K562 (cell line): Measurements from ENCODE around the gene TTLL9. TPM values are rescaled to one million over a fixed set of nuclear protein-coding genes. Genes with fewer than 3 reads are reported as not detected.

Experiments
- ATAC-seq: fragments of 200-7000 bp; cut with Tn5 transposase; 3 replicates; pipeline ENCODE4 v1.9.1; 2020; ENCODE audit warnings: moderate library complexity
- BruUV-seq: library from RNA; stranded (reverse); fragments of 400-500 nt; replicated peaks from 2 replicates; lab custom pipeline; 2021; lab: Mats Ljungman, UMichigan
- CTCF ChIA-PET: fragments of 300-600 bp; formaldehyde crosslinking; extraction: SDS; loops from one replicate; lab custom pipeline; 2021; ENCODE audit warnings: low intra/inter-chr PET ratio; lab: Yijun Ruan, JAX
- POLR2A ChIA-PET: fragments of 300-600, 350-650 bp; sonication (Branson Sonifier 250); formaldehyde crosslinking; extraction: SDS; loops from one replicate; lab custom pipeline; 2021; ENCODE audit warnings: antibody characterized with exemption, inconsistent platforms; lab: Yijun Ruan, JAX
- DNase-seq, 4 experiments: peaks; one replicate each; pipeline versions ENCODE4 v3.0.0 to v3.0.0-alpha.2; 2011 to 2018; ENCODE audit warnings: low spot score in 3 of 4, mixed read lengths in 3 of 4; ENCODE audit errors: extremely low read depth in 1 of 4
- FAIRE-seq: peaks from 2 replicates; lab custom pipeline; 2011; peaks lifted over from hg19 to GRCh38; lab: Jason Lieb, UNC
- H2AFZ ChIP-seq: 2 replicates; pipeline ENCODE4 v1.6.0; 2011; ENCODE audit warnings: low read depth, low read length, control low read depth, inconsistent platforms
- H3K27ac ChIP-seq: fragments of 200-600 bp; 3 replicates; pipeline ENCODE4 v1.8.0; 2011; ENCODE audit warnings: low read depth, mild to moderate bottlenecking, control low read depth, inconsistent platforms, low read length, moderate library complexity, mixed read lengths; ENCODE audit errors: extremely low read depth
- H3K27me3 ChIP-seq, 2 experiments: fragments of 300-600 bp in 1 of 2; 2 replicates in 1 of 2; 3 replicates in 1 of 2; pipeline versions ENCODE4 v1.6.0 to v1.8.0; 2011; ENCODE audit warnings: inconsistent platforms in 2 of 2, low read length in 2 of 2, mild to moderate bottlenecking in 1 of 2, mixed read lengths in 1 of 2, moderate library complexity in 1 of 2; ENCODE audit not compliant: control insufficient read depth in 2 of 2, insufficient read depth in 2 of 2
- H3K36me3 ChIP-seq: fragments of 300-600 bp; 3 replicates; pipeline ENCODE4 v1.8.0; 2011; ENCODE audit warnings: mild to moderate bottlenecking, low read length, inconsistent platforms; ENCODE audit not compliant: control insufficient read depth, insufficient read depth
- H3K4me1 ChIP-seq, 2 experiments: fragments of 200-600 bp in 1 of 2; replicated peaks in 1 of 2; 2 replicates in 1 of 2; 3 replicates in 1 of 2; pipeline versions ENCODE4 v1.5.1 to v1.8.0; 2011; ENCODE audit warnings: inconsistent platforms in 2 of 2, low read length in 2 of 2, mild to moderate bottlenecking in 1 of 2, mixed read lengths in 1 of 2, moderate library complexity in 1 of 2; ENCODE audit not compliant: control insufficient read depth in 2 of 2, insufficient read depth in 2 of 2
- H3K4me2 ChIP-seq: 2 replicates; pipeline ENCODE4 v1.6.1; 2011; ENCODE audit warnings: low read length, control low read depth, inconsistent platforms, mixed read lengths; ENCODE audit not compliant: insufficient read depth
- H3K4me3 ChIP-seq: fragments of 200-600 bp; sonication (generic), shearing (Covaris generic); 2 replicates; pipeline ENCODE4 v1.5.1; 2016; ENCODE audit warnings: control low read depth, inconsistent platforms
- H3K79me2 ChIP-seq: fragments of 200-600 bp; 3 replicates; pipeline ENCODE4 v1.8.0; 2011; ENCODE audit warnings: low read length, inconsistent platforms; ENCODE audit not compliant: control insufficient read depth, insufficient read depth
- H3K9ac ChIP-seq, 2 experiments: 2 replicates each; pipeline versions ENCODE4 v1.6.0 to v1.6.1; 2011; ENCODE audit warnings: low read depth in 2 of 2, low read length in 2 of 2, control low read depth in 1 of 2, inconsistent platforms in 1 of 2, mild to moderate bottlenecking in 1 of 2, mixed read lengths in 1 of 2; ENCODE audit not compliant: insufficient read depth in 1 of 2
- H3K9me1 ChIP-seq: one replicate; pipeline ENCODE4 v1.6.0; 2011; ENCODE audit warnings: inconsistent platforms, mild to moderate bottlenecking, low read length, moderate library complexity; ENCODE audit not compliant: control insufficient read depth, insufficient read depth
- H3K9me3 ChIP-seq: replicated peaks from 2 replicates; pipeline ENCODE4 v1.5.1; 2011; ENCODE audit warnings: low read depth, low read length, inconsistent platforms; ENCODE audit not compliant: control insufficient read depth, insufficient read depth
- H4K20me1 ChIP-seq: replicated peaks from 2 replicates; pipeline ENCODE4 v1.6.1; 2011; ENCODE audit warnings: low read length, inconsistent platforms, mixed read lengths; ENCODE audit not compliant: control insufficient read depth, insufficient read depth
- HNRNPUL1 ChIP-seq: fragments of 200-400 bp; formaldehyde crosslinking; IDR thresholded peaks from 2 replicates; pipeline ENCODE4 v1.6.1; 2017; ENCODE audit warnings: low read length
- SNIP1 ChIP-seq: fragments of 450-650 bp; IDR thresholded peaks from 2 replicates; pipeline ENCODE4 v1.7.1; 2017; ENCODE audit warnings: low read depth, mild to moderate bottlenecking
- TCFL5 ChIP-seq: fragments of 250-450 bp; sonication (Bioruptor Pico); conservative IDR thresholded peaks from 2 replicates; pipeline ENCODE4 v1.6.1; 2021; ENCODE audit warnings: mild to moderate bottlenecking, moderate library complexity, matching md5 sums
- ZBTB33 ChIP-seq: sonication (generic); formaldehyde crosslinking; IDR thresholded peaks from 2 replicates; pipeline ENCODE4 v1.8.1; 2023; ENCODE audit warnings: mild to moderate bottlenecking, missing genetic modification reagents
- ZBTB40 ChIP-seq, 2 experiments: fragments of 450-650 bp in 1 of 2; sonication (generic) in 1 of 2; formaldehyde crosslinking in 1 of 2; IDR thresholded peaks; 2 replicates each; pipeline versions ENCODE4 v1.7.1 to v1.9.0; 2016 to 2022; ENCODE audit warnings: inconsistent platforms in 1 of 2, mild to moderate bottlenecking in 1 of 2, missing genetic modification reagents in 1 of 2
- ZNF518B ChIP-seq: fragments of 250-450 bp; sonication (Bioruptor Pico); IDR thresholded peaks from 2 replicates; pipeline ENCODE4 v1.5.0; 2021; ENCODE audit warnings: mild to moderate bottlenecking, moderate library complexity
- WGBS: fragments of 100-300 bp; shearing (Covaris generic); methylation state at CpG from one replicate; pipeline ENCODE4 v1.1.6; 2016; ENCODE audit warnings: low coverage, mixed read lengths; ENCODE audit not compliant: insufficient coverage; ENCODE audit errors: missing lambda C conversion rate; 5-methylcytosine and 5-hydroxymethylcytosine counted together
- in situ Hi-C: fragments of 300-500 bp; cut with MboI; formaldehyde crosslinking; loops from 4 replicates; pipeline ENCODE4 v1.15.0; 2018; ENCODE audit warnings: inconsistent platforms, mixed read lengths
- intact Hi-C: fragments of 100-400 bp; cut with micrococcal nuclease; formaldehyde crosslinking; loops from 2 replicates; pipeline ENCODE4 v1.14.2; 2022
- polyA plus RNA-seq, 8 experiments: library from polyadenylated mRNA; depleted of rRNA in 4 of 8; stranded (reverse) in 5 of 8; unstranded in 3 of 8; fragments of >200 nt; fragmentation: Nextera tagmentation in 2 of 8; fragmentation: Illumina TruSeq in 1 of 8; extraction: Ambion mirVana in 2 of 8; extraction: Trizol in 1 of 8; gene quantifications; 2 replicates each; pipeline versions ENCODE4 v1.2.1 to v1.2.3, GENCODE V29; 2011 to 2014; ENCODE audit warnings: inconsistent platforms in 1 of 8, missing spikeins in 1 of 8
- total RNA-seq, 7 experiments: library from RNA; depleted of rRNA in 6 of 7; stranded (reverse); fragments of >200 nt in 6 of 7; fragmentation: Illumina TruSeq in 2 of 7; extraction: Trizol in 2 of 7; gene quantifications; 2 replicates each; pipeline versions ENCODE4 v1.2.1 to v1.2.3, GENCODE V29; 2011 to 2021; ENCODE audit warnings: low replicate concordance in 1 of 7

The TTLL9 gene
- total and polyA plus RNA-seq, 9 of the 15 experiments (the other 6 are each of a cell fraction or from before 2014, with no cell fraction given) = 0.06 to 0.07 TPM; not detected in 7

GRCh38 chr20:31927627-31928159 is 57.3 kb downstream of the TTLL9 start:
- WGBS = 5% methylated on average over 8 of the region's 8 CpGs
- in situ Hi-C loops = no loop called here
- TF ChIP-seq ZNF518B (CRISPR knock-in tag) (no peak), ZBTB33 (CRISPR knock-in tag) (no peak), TCFL5 (CRISPR knock-in tag) (no peak), HNRNPUL1 (no peak), SNIP1 (no peak), ZBTB40 (IDR thresholded peaks at IDR 0.05) (no peak), ZBTB40 (CRISPR knock-in tag; IDR thresholded peaks at IDR 0.05) (no peak)

More at GRCh38 chr20:31927627-31928159, 57.3 kb downstream of the TTLL9 start:
- H3K4me3 ChIP-seq = no peak overlapping the region
- no peaks in the 10 kb centered on the region for H3K9me1 ChIP-seq
- H3K4me2 ChIP-seq = no peak overlapping the region
- H3K27ac ChIP-seq = no peak overlapping the region
- H3K27me3 ChIP-seq = peaks cover 8 to 29% of the 10 kb centered on the region in 2 experiments; a peak in 3 of 5 replicates
- ChIA-PET CTCF (no interaction called here), POLR2A (no interaction called here)
- H3K36me3 ChIP-seq = no peaks in the 10 kb centered on the region
- 0 out of 5 replicates have a peak, but pooled peaks cover 0 to 4% of the 10 kb centered on the region in 2 experiments for H3K4me1 ChIP-seq
- no peak for DNase-seq
- FAIRE-seq = no peak
- no peak overlapping the region for H2AFZ ChIP-seq
- intact Hi-C loops = loop anchor here (2.0 kb wide), 1 partner anchor 23 kb away; no protein-coding TSS in a partner anchor
- H3K79me2 ChIP-seq = no peaks in the 10 kb centered on the region
- H3K9ac ChIP-seq = no peak overlapping the region
- BruUV-seq = no TSS peak
- ATAC-seq = no peak
- H4K20me1 ChIP-seq = peaks cover 14% of the 10 kb centered on the region; the same call in 1 of the 2 replicates
- no peaks in the 10 kb centered on the region for H3K9me3 ChIP-seq
